ENCODE measurements around the gene GPR183.

GPR183 gene

DNA sequence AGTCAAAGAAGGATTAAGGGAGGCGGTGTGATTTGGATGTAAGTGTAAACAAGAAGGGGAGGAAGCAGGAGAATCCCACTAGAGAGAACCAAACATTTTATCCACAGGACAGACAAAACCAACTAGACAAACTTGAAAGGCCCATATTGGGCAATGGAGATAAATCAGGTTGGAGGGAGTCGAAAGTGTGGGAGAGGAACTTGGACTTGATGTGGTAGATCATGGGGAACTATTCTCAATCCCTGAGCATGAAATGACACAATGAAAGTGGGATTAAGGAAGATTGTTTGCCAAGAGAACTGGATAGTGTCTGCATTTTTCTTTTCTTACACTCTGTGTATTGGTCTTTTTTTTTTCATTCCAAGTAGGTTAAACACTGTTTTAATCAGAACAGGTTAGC lies 17.9 kb downstream of the GPR183 start:
- no peaks in the 10 kb centered on the region for H3K27me3 Mint-ChIP-seq (ENCODE audit: low read depth)
- peaks cover 62% of the 10 kb centered on the region for H3K36me3 Mint-ChIP-seq (ENCODE audit: low read depth)
- peak overlapping the region; percentile 41 for H3K4me3 Mint-ChIP-seq
- no peak for DNase-seq (ENCODE audit: low spot score)
- peak overlapping the region; percentile 73 for H3K27ac Mint-ChIP-seq
- no peaks in the 10 kb centered on the region for H3K9me3 Mint-ChIP-seq
- peaks cover 79% of the 10 kb centered on the region for H3K4me1 Mint-ChIP-seq (ENCODE audit: low read depth)

DNA sequence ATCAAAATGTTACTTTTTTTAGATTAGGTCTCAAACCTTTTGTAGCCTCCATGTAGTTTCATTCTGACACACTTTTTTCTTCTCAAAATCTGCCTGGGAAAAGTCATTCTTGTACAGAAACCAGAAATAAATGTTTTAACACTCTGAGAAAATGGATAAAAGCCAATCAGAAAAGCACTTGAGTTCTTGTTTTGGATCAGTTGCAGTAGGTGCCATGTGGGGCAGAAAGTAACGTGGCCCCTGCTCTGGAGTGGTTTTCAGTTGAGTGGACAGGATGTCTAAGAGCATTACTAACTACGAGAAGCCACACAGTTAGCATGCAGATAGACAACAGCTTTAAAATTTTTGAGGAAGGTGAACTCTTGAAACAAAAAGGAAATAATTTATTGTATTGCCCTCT lies 19.1 kb downstream of the GPR183 start:
- peak; percentile 72 for DNase-seq (ENCODE audit: low spot score)
- peaks cover 50% of the 10 kb centered on the region for H3K36me3 Mint-ChIP-seq (ENCODE audit: low read depth)
- peak overlapping the region; percentile 74 for H3K4me3 Mint-ChIP-seq
- H3K27me3 Mint-ChIP-seq (ENCODE audit: low read depth) = no peaks in the 10 kb centered on the region
- no peaks in the 10 kb centered on the region for H3K9me3 Mint-ChIP-seq
- H3K4me1 Mint-ChIP-seq (ENCODE audit: low read depth) = peaks cover 71% of the 10 kb centered on the region
- H3K27ac Mint-ChIP-seq = peak overlapping the region; percentile 76

DNA sequence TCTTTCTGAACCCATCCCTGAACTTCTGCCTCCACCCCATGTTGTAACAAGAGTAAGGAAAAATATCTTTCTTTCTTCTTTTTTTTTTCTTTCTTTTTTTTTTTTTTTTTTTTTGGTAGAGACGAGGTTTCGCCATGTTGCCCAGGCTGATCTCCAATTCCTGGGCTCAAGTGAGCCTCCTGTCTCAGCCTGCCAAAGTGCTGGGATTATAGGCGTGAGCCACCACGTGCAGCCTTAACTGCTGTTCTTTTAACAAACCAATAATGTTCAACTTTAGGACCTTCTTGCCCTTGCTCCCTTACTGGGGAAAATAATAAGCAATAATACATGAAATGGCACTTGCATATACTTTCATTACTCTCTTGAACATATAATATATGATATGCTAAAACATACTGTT lies 19.6 kb downstream of the GPR183 start:
- no peaks in the 10 kb centered on the region for H3K9me3 Mint-ChIP-seq
- H3K4me3 Mint-ChIP-seq = peak overlapping the region; percentile 44
- DNase-seq (ENCODE audit: low spot score) = no peak
- no peaks in the 10 kb centered on the region for H3K27me3 Mint-ChIP-seq (ENCODE audit: low read depth)
- H3K36me3 Mint-ChIP-seq (ENCODE audit: low read depth) = peaks cover 45% of the 10 kb centered on the region
- H3K27ac Mint-ChIP-seq = peak overlapping the region; percentile 83
- H3K4me1 Mint-ChIP-seq (ENCODE audit: low read depth) = peaks cover 71% of the 10 kb centered on the region

- H3K4me1 Mint-ChIP-seq (ENCODE audit: low read depth) = peaks cover 78% of the 10 kb centered on the region
- H3K4me3 Mint-ChIP-seq = no peak overlapping the region
- peaks cover 38% of the 10 kb centered on the region for H3K36me3 Mint-ChIP-seq (ENCODE audit: low read depth)
- H3K27me3 Mint-ChIP-seq (ENCODE audit: low read depth) = no peaks in the 10 kb centered on the region
- H3K9me3 Mint-ChIP-seq = no peaks in the 10 kb centered on the region
- H3K27ac Mint-ChIP-seq = no peak overlapping the region
- DNase-seq (ENCODE audit: low spot score) = no peak
These were observed 21.6 kb downstream of the GPR183 start for GRCh38 chr13:99285432-99286182.

DNA sequence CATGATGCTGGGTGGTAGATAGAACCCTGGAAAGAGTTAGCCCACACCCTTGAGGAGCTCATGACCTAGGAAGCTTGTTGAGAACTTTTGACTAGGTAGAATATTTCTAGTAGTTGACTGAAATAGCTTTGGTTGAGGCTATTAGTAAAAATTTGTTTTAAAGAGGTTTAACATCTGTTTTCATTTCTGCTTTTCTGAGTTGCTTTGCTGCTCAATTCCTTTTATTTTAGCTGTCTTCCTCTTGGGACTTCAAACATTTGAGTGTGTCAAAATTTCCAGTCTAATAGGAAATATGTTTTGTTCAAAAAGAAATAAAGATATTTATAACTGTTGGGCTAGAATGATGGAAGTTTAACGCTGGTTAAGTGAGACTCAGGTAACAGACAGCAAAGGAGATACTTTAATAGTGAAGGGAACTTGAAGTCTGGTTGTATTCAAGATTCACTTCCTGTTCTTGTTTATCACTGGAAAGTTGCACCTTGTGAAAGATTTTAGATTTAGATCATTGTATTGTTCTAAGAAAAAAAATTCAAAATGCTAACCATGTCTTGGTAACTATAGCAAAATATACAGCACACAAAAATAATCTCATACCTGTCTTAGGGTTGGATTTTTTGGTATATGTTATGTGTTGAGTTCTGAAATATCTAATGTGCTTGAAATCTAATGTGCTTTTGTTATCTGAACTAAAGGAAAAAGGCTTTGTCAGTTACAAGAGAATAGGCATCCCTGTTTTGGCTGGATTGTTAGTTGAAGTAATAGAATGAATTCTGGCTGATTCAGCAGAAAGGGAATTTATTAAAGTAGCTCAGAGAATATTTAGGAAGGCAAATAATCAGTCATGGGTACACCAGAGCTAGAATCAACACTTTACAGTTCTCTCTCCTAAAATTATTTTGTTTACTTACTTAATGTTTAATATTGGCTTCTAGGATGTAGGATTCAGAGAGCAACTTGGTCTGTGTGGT lies 24.7 kb downstream of the GPR183 start:
- peak overlapping the region; percentile 89 for H3K27ac Mint-ChIP-seq
- H3K36me3 Mint-ChIP-seq (ENCODE audit: low read depth) = peaks cover 36% of the 10 kb centered on the region
- H3K9me3 Mint-ChIP-seq = no peaks in the 10 kb centered on the region
- no peak for DNase-seq (ENCODE audit: low spot score)
- H3K4me1 Mint-ChIP-seq (ENCODE audit: low read depth) = peaks cover 80% of the 10 kb centered on the region
- peak overlapping the region; percentile 78 for H3K4me3 Mint-ChIP-seq
- H3K27me3 Mint-ChIP-seq (ENCODE audit: low read depth) = no peaks in the 10 kb centered on the region

DNA sequence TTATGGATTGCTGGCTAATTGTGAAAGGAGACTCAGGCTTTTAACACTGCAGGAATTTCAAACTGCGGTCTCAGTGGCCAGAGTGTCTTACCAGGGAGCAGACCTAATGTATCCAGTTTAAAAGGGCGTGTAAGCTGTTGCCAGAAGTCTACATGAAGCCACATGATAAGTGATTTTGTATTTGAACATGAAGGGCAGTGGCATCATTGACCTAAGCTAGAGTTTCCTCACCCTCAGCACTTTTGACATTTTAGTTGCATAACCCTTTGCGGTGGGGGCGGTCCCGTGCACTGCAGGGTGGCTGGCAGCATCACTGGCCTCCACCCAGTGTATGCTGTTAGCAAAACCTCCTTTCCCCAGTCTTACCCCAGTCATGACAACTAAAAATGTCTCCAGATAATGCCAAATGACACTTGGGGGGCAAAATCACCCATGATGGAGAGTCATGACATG lies 25.4 kb downstream of the GPR183 start:
- Mint-ChIP-seq H3K4me3 (peak overlapping the region; percentile 78), H3K36me3 (ENCODE audit: low read depth) (peaks cover 34% of the 10 kb centered on the region), H3K27ac (peak overlapping the region; percentile 89), H3K4me1 (ENCODE audit: low read depth) (peaks cover 76% of the 10 kb centered on the region), H3K9me3 (no peaks in the 10 kb centered on the region), H3K27me3 (ENCODE audit: low read depth) (no peaks in the 10 kb centered on the region)
- DNase-seq (ENCODE audit: low spot score) = no peak

GRCh38 chr13:99280166-99280565 lies 27.0 kb downstream of the GPR183 start:
- Mint-ChIP-seq H3K36me3 (ENCODE audit: low read depth) (peaks cover 33% of the 10 kb centered on the region), H3K27me3 (ENCODE audit: low read depth) (no peaks in the 10 kb centered on the region), H3K9me3 (no peaks in the 10 kb centered on the region), H3K4me3 (no peak overlapping the region), H3K4me1 (ENCODE audit: low read depth) (peaks cover 79% of the 10 kb centered on the region), H3K27ac (peak overlapping the region; percentile 45)
- no peak for DNase-seq (ENCODE audit: low spot score)

GRCh38 chr13:99279637-99280036 lies 27.6 kb downstream of the GPR183 start:
- no peak for DNase-seq (ENCODE audit: low spot score)
- Mint-ChIP-seq H3K27ac (peak overlapping the region; percentile 57), H3K4me1 (ENCODE audit: low read depth) (peaks cover 80% of the 10 kb centered on the region), H3K4me3 (peak overlapping the region; percentile 8), H3K36me3 (ENCODE audit: low read depth) (peaks cover 35% of the 10 kb centered on the region), H3K27me3 (ENCODE audit: low read depth) (no peaks in the 10 kb centered on the region), H3K9me3 (no peaks in the 10 kb centered on the region)

GRCh38 chr13:99278843-99279242 lies 28.4 kb downstream of the GPR183 start:
- Mint-ChIP-seq H3K27ac (peak overlapping the region; percentile 57), H3K36me3 (ENCODE audit: low read depth) (peaks cover 35% of the 10 kb centered on the region), H3K4me3 (peak overlapping the region; percentile 9)

GRCh38 chr13:99278200-99278599 lies 29.0 kb downstream of the GPR183 start:
- no peaks in the 10 kb centered on the region for H3K27me3 Mint-ChIP-seq (ENCODE audit: low read depth)
- no peak for DNase-seq (ENCODE audit: low spot score)
- peaks cover 41% of the 10 kb centered on the region for H3K36me3 Mint-ChIP-seq (ENCODE audit: low read depth)
- H3K9me3 Mint-ChIP-seq = peaks cover 4% of the 10 kb centered on the region
- H3K4me1 Mint-ChIP-seq (ENCODE audit: low read depth) = peaks cover 86% of the 10 kb centered on the region
- H3K4me3 Mint-ChIP-seq = peak overlapping the region; percentile 61
- H3K27ac Mint-ChIP-seq = peak overlapping the region; percentile 71

More at GRCh38 chr13:99278843-99279242, 28.4 kb downstream of the GPR183 start:
- Mint-ChIP-seq H3K27me3 (ENCODE audit: low read depth) (no peaks in the 10 kb centered on the region), H3K9me3 (no peaks in the 10 kb centered on the region), H3K4me1 (ENCODE audit: low read depth) (peaks cover 82% of the 10 kb centered on the region)
- no peak for DNase-seq (ENCODE audit: low spot score)

DNA sequence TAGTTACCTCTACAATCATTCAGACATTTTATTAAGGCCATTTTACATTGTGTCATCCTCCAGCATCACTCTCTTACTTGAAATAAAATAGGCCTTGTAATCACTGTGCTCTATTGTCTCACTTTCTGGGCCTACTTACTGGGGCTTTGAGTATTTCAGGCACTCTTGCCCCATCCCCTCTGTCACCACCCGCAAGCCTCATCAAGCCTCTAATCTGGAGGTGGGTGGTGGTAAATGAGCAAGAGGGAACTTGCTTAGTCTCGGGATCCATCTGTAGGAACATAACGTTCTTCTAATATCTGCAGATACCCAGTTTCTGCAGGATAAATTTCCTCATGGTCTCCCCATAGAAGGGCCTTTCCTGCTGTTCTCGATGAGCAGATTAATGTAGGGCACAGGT lies 29.6 kb downstream of the GPR183 start:
- Mint-ChIP-seq H3K4me3 (peak overlapping the region; percentile 11), H3K36me3 (ENCODE audit: low read depth) (peaks cover 45% of the 10 kb centered on the region), H3K27ac (peak overlapping the region; percentile 38), H3K27me3 (ENCODE audit: low read depth) (no peaks in the 10 kb centered on the region), H3K9me3 (peaks cover 10% of the 10 kb centered on the region), H3K4me1 (ENCODE audit: low read depth) (peaks cover 83% of the 10 kb centered on the region)
- no peak for DNase-seq (ENCODE audit: low spot score)

DNA sequence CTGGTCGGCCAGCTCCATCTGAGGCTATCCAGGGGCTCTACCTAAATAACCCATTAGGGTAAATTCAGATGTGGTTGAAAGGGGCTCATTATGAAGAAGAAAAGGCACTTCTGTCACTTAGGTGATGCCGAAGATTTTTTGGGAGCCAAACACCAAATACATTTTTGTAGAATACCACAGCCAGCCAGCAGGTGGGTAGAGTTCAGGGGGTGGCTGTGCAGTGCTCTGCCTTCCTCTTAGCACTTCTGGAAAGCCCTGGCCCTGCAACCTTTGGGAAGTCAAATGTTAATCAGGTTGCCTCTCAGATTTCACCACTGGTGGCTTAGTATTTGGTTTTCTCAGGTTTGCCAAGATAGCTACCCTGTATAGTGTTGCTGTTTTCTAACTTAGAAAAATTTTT lies 30.5 kb downstream of the GPR183 start:
- no peak overlapping the region for H3K4me3 Mint-ChIP-seq
- no peaks in the 10 kb centered on the region for H3K27me3 Mint-ChIP-seq (ENCODE audit: low read depth)
- DNase-seq (ENCODE audit: low spot score) = no peak
- peaks cover 53% of the 10 kb centered on the region for H3K36me3 Mint-ChIP-seq (ENCODE audit: low read depth)
- H3K9me3 Mint-ChIP-seq = peaks cover 18% of the 10 kb centered on the region
- H3K4me1 Mint-ChIP-seq (ENCODE audit: low read depth) = peaks cover 79% of the 10 kb centered on the region
- peak overlapping the region; percentile 60 for H3K27ac Mint-ChIP-seq

- Mint-ChIP-seq H3K4me1 (ENCODE audit: low read depth) (peaks cover 80% of the 10 kb centered on the region), H3K27me3 (ENCODE audit: low read depth) (no peaks in the 10 kb centered on the region), H3K36me3 (ENCODE audit: low read depth) (peaks cover 54% of the 10 kb centered on the region), H3K4me3 (peak overlapping the region; percentile 62), H3K9me3 (peaks cover 18% of the 10 kb centered on the region), H3K27ac (peak overlapping the region; percentile 69)
- DNase-seq (ENCODE audit: low spot score) = peak; percentile 45
These were observed 32.1 kb downstream of the GPR183 start for GRCh38 chr13:99275093-99275469.

- Mint-ChIP-seq H3K27me3 (ENCODE audit: low read depth) (no peaks in the 10 kb centered on the region), H3K4me1 (ENCODE audit: low read depth) (peaks cover 68% of the 10 kb centered on the region), H3K36me3 (ENCODE audit: low read depth) (peaks cover 47% of the 10 kb centered on the region), H3K9me3 (peaks cover 18% of the 10 kb centered on the region), H3K27ac (peak overlapping the region; percentile 60), H3K4me3 (no peak overlapping the region)
- no peak for DNase-seq (ENCODE audit: low spot score)
These were observed 34.1 kb downstream of the GPR183 start for GRCh38 chr13:99273128-99273527.

Data from T-helper 2 cell treated with Interferon-gamma antibody and Interleukin-4, amounts not matched to agents 5 μg/mL and 100 μg/mL, for 36 hours (primary cell).